MM.1S (cell line): ENCODE measurements around the gene TRIM5.

Experiments used
- DNase-seq: peaks from one replicate; pipeline ENCODE4 v3.0.0-alpha.2; 2015
- H2AFZ ChIP-seq: fragments of 300-600 bp; sonication (generic); 2 replicates; pipeline ENCODE4 v1.6.0; 2016; ENCODE audit warnings: antibody characterized with exemption, low read length
- H3F3A ChIP-seq: fragments of 300-600 bp; sonication (generic); 2 replicates; pipeline ENCODE4 v1.6.1; 2016; ENCODE audit warnings: mild to moderate bottlenecking, antibody characterized with exemption, low read length, moderate library complexity, mixed read lengths; ENCODE audit not compliant: insufficient read depth
- H3K27ac ChIP-seq: fragments of 300-600 bp; sonication (generic); 2 replicates; pipeline ENCODE4 v1.5.1; 2016; ENCODE audit warnings: mild to moderate bottlenecking, low read length
- H3K27me3 ChIP-seq: fragments of 300-600 bp; sonication (generic); replicated peaks from 2 replicates; pipeline ENCODE4 v1.6.0; 2016; ENCODE audit warnings: low read length; ENCODE audit not compliant: insufficient read depth
- H3K36me3 ChIP-seq: fragments of 300-600 bp; sonication (generic); replicated peaks from 2 replicates; pipeline ENCODE4 v1.6.1; 2016; ENCODE audit warnings: mild to moderate bottlenecking, low read length, mixed read lengths; ENCODE audit not compliant: insufficient read depth
- H3K4me1 ChIP-seq: fragments of 300-600 bp; sonication (generic); 2 replicates; pipeline ENCODE4 v1.6.1; 2016; ENCODE audit warnings: low read length, mixed read lengths
- H3K4me2 ChIP-seq: fragments of 300-600 bp; sonication (generic); 2 replicates; pipeline ENCODE4 v1.6.0; 2016; ENCODE audit warnings: low read depth, low read length
- H3K4me3 ChIP-seq: fragments of 300-600 bp; sonication (generic); 2 replicates; pipeline ENCODE4 v1.5.1; 2016; ENCODE audit warnings: low read length, mixed read lengths
- H3K79me2 ChIP-seq: fragments of 300-600 bp; sonication (generic); 2 replicates; pipeline ENCODE4 v1.6.1; 2016; ENCODE audit warnings: mixed run types, low read length, mixed read lengths
- H3K9ac ChIP-seq: fragments of 300-600 bp; sonication (generic); 2 replicates; pipeline ENCODE4 v1.6.1; 2016; ENCODE audit warnings: low read length, mixed read lengths
- H3K9me2 ChIP-seq: fragments of 300-600 bp; sonication (generic); replicated peaks from 2 replicates; pipeline ENCODE4 v1.6.1; 2016; ENCODE audit warnings: mild to moderate bottlenecking, low read length, mixed read lengths; ENCODE audit not compliant: insufficient read depth
- H3K9me3 ChIP-seq: fragments of 300-600 bp; sonication (generic); replicated peaks from 2 replicates; pipeline ENCODE4 v1.6.1; 2016; ENCODE audit warnings: mild to moderate bottlenecking, low read length, mixed read lengths; ENCODE audit not compliant: insufficient read depth
- H4K20me1 ChIP-seq: fragments of 300-600 bp; sonication (generic); 2 replicates; pipeline ENCODE4 v1.6.1; 2016; ENCODE audit warnings: mild to moderate bottlenecking, low read length, moderate library complexity, mixed read lengths; ENCODE audit not compliant: insufficient read depth
- CTCF ChIP-seq: fragments of 300-600 bp; sonication (generic); IDR thresholded peaks from 2 replicates; pipeline ENCODE4 v1.5.1; 2016; ENCODE audit warnings: antibody characterized with exemption, low read length, mixed read lengths
- EZH2 ChIP-seq: fragments of 300-600 bp; sonication (generic); optimal IDR thresholded peaks from 2 replicates; pipeline ENCODE3; 2017; ENCODE audit warnings: low read depth, mild to moderate bottlenecking, antibody characterized with exemption, low read length, mixed read lengths
- EZH2phosphoT487 ChIP-seq: fragments of 300-600 bp; sonication (generic); IDR thresholded peaks from 2 replicates; pipeline ENCODE4 v1.6.1; 2018; ENCODE audit warnings: antibody characterized with exemption, low read length

TRIM5 gene

GRCh38 chr11:5690736-5691135 is 5.9 kb upstream of the TRIM5 start:
- Histone ChIP-seq H3K79me2 (no peaks in the 10 kb centered on the region), H3K4me3 (no peak overlapping the region), H2AFZ (no peak overlapping the region), H3K4me2 (no peak overlapping the region), H3K27ac (no peak overlapping the region), H3F3A (peaks cover 10% of the 10 kb centered on the region), H4K20me1 (no peaks in the 10 kb centered on the region), H3K36me3 (no peaks in the 10 kb centered on the region), H3K27me3 (peaks cover 43% of the 10 kb centered on the region), H3K4me1 (0 out of 2 replicates have a peak, but pooled peaks cover 4% of the 10 kb centered on the region), H3K9me3 (no peaks in the 10 kb centered on the region), H3K9ac (no peak overlapping the region), H3K9me2 (no peaks in the 10 kb centered on the region)
- TF ChIP-seq EZH2phosphoT487 (no peak), CTCF (no peak), EZH2 (no peak)
- DNase-seq: no peak

GRCh38 chr11:5690216-5690615 is 5.3 kb upstream of the TRIM5 start:
- Histone ChIP-seq H2AFZ (no peak overlapping the region), H3K4me3 (no peak overlapping the region), H3K9me3 (no peaks in the 10 kb centered on the region), H3K9me2 (no peaks in the 10 kb centered on the region), H3K4me1 (0 out of 2 replicates have a peak, but pooled peaks cover 4% of the 10 kb centered on the region), H3K4me2 (no peak overlapping the region), H3F3A (peaks cover 10% of the 10 kb centered on the region), H3K36me3 (no peaks in the 10 kb centered on the region), H3K27ac (no peak overlapping the region), H3K9ac (no peak overlapping the region), H4K20me1 (no peaks in the 10 kb centered on the region), H3K27me3 (peaks cover 43% of the 10 kb centered on the region), H3K79me2 (no peaks in the 10 kb centered on the region)
- TF ChIP-seq EZH2phosphoT487 (no peak), CTCF (no peak), EZH2 (no peak)
- no peak for DNase-seq

GRCh38 chr11:5689551-5689983 is 4.7 kb upstream of the TRIM5 start, which contains the start of gene TRIM22:
Gene TRIM22, plus strand, starts transcription at chr11:5689790. Its CDS starts 6,443 bp downstream, at chr11:5696233.
- Histone ChIP-seq H3K79me2 (no peaks in the 10 kb centered on the region), H3K4me1 (0 out of 2 replicates have a peak, but pooled peaks cover 4% of the 10 kb centered on the region), H4K20me1 (no peaks in the 10 kb centered on the region), H3K4me3 (no peak within 1 kb of the TSS), H3K9ac (no peak within 1 kb of the TSS), H2AFZ (no peak within 1 kb of the TSS), H3K27me3 (peaks cover 43% of the 10 kb centered on the region), H3K9me2 (no peaks in the 10 kb centered on the region), H3F3A (peaks cover 13% of the 10 kb centered on the region), H3K36me3 (no peaks in the 10 kb centered on the region), H3K27ac (no peak within 1 kb of the TSS), H3K4me2 (no peak within 1 kb of the TSS), H3K9me3 (no peaks in the 10 kb centered on the region)
- TF ChIP-seq CTCF (no peak), EZH2 (no peak), EZH2phosphoT487 (no peak)
- DNase-seq: peak; percentile 74
